ENCODE results near the gene LAMA5. TPM values are rescaled to one million over a fixed set of nuclear protein-coding genes. Genes with fewer than 3 reads are reported as not detected.

Gene LAMA5
- total RNA-seq, 2 experiments from 2014 or later = 0.40 to 0.63 TPM

DNA sequence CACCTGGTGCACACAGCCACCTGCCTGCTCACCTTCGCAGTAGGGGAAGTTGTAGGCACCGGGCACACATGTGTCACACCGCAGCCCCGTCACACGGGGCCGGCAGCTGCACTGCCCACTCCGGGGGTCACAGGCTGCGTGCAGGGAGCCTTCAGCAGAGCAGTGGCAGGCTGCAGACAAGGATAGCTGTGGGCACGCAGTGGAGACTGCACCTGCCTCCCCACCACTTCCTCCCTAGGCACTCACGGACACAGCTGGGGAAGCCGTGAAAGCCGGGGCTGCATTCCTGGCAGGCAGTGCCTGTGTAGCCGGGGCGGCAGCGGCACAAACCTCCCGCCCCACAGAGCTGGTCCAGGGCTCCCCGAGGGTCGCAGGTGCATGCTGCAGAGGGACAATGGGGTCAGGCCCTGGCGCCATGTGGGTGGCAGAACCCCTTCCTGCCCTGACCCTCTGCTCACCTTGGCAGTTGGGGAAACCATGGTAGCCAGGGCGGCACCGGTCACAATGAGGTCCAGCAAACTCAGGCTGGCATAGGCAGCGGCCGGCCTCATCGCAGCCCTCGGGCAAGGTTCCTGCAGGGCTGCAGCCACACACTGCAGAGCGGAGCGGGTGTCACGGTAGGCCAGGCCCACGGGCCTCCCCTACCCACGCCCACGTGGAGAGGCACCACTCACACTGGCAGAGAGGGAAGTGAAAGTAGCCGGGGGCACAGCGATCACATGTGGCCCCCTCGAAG is 29.4 kb downstream of the LAMA5 start:
- Mint-ChIP-seq H3K4me3 (no peak overlapping the region), H3K27me3 (ENCODE audit: low read depth) (peaks cover 3% of the 10 kb centered on the region), H3K27ac (no peak overlapping the region), H3K9me3 (ENCODE audit: insufficient read depth) (no peaks in the 10 kb centered on the region), H3K36me3 (ENCODE audit: low read depth) (no peaks in the 10 kb centered on the region), H3K4me1 (ENCODE audit: low read depth) (no peaks in the 10 kb centered on the region)
- ATAC-seq (no peak), DNase-seq (no peak)
- POLR2A ChIA-PET = no interaction called here
- CTCF ChIA-PET = no interaction called here

DNA sequence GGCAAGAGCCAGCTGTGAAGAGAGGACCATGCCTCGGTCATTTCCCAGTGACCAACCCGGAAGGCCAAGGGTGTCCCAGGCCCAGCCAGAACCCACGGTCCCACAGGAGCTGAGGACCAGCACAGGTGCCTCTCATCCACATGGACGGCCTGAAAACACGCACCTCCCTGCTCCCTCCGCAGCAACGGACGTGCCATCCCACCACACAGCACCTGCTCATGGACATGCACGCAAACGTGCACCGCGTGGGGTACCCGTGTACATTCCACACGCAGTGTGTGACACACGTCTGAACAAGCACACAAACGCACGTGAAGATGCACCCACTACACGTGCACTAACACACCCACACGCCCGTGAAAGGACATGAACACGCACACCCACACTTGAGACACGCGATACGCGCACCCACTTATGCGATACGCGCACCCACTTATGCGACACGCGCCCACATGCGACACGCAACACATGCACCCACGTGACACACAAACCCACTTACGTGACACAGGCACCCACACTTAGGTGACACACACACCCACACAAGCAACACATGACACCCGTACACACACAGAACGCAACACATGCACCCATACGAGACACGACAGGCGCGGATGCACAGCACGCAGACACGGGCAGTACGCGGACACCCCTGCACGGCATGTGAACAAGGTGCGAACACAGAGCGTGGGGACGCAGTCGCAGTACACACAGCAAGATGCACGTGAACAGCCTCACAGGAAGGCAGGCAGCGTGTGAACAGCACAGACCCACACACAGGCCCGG is 30.1 kb downstream of the LAMA5 start:
- no peaks in the 10 kb centered on the region for H3K9me3 Mint-ChIP-seq (ENCODE audit: insufficient read depth)
- ChIA-PET CTCF (no interaction called here), POLR2A (no interaction called here)
- H3K4me3 Mint-ChIP-seq = no peak overlapping the region
- no peaks in the 10 kb centered on the region for H3K36me3 Mint-ChIP-seq (ENCODE audit: low read depth)
- H3K27me3 Mint-ChIP-seq (ENCODE audit: low read depth) = peaks cover 3% of the 10 kb centered on the region
- H3K27ac Mint-ChIP-seq = no peak overlapping the region
- DNase-seq = no peak
- ATAC-seq = no peak
- no peaks in the 10 kb centered on the region for H3K4me1 Mint-ChIP-seq (ENCODE audit: low read depth)

DNA sequence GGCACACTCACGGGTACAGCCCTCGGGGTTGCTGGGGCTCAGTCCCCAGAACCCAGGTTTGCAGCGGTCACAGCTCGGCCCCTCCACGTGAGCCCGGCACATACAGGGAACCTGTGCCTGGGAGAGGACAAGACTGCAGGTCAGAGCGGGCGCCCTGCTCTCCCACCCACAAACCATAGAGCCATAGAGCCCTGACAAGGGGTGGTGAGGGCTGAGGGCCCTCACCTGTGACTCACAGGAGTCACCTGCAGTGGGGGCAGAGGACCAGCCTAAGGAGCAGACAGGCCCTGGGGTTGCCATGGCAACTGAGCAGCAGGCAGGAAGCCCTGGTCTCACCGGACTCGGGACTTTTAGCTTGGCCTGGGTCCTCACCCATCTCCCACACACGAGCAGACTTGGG is 30.8 kb downstream of the LAMA5 start:
- H3K36me3 Mint-ChIP-seq (ENCODE audit: low read depth) = no peaks in the 10 kb centered on the region
- H3K9me3 Mint-ChIP-seq (ENCODE audit: insufficient read depth) = no peaks in the 10 kb centered on the region
- ChIA-PET CTCF (no interaction called here), POLR2A (no interaction called here)
- ATAC-seq = no peak
- no peak overlapping the region for H3K27ac Mint-ChIP-seq
- H3K27me3 Mint-ChIP-seq (ENCODE audit: low read depth) = peaks cover 3% of the 10 kb centered on the region
- DNase-seq = no peak
- H3K4me1 Mint-ChIP-seq (ENCODE audit: low read depth) = no peaks in the 10 kb centered on the region
- H3K4me3 Mint-ChIP-seq = no peak overlapping the region

DNA sequence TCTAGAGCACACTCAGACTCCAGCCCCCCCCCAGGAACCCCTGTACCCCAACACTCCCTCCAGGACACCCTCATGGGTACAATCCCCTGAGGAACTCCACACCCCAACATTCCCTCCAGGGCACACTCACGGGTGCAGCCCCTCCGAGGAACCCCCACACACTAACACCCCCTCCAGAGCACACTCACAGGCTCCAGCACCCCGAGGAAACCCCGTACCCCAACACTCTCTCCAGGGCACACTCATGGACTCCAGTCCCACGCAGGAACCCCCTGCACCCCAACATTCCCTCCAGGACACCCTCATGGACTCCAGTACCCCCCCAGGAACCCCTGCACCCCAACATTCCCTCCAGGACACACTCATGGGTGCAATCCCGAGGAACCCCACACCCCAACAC is 31.6 kb downstream of the LAMA5 start:
- Mint-ChIP-seq H3K4me1 (ENCODE audit: low read depth) (no peaks in the 10 kb centered on the region), H3K27me3 (ENCODE audit: low read depth) (peaks cover 3% of the 10 kb centered on the region), H3K4me3 (no peak overlapping the region), H3K9me3 (ENCODE audit: insufficient read depth) (no peaks in the 10 kb centered on the region), H3K27ac (no peak overlapping the region), H3K36me3 (ENCODE audit: low read depth) (no peaks in the 10 kb centered on the region)
- POLR2A ChIA-PET = no interaction called here
- CTCF ChIA-PET = no interaction called here
- ATAC-seq = no peak
- no peak for DNase-seq

DNA sequence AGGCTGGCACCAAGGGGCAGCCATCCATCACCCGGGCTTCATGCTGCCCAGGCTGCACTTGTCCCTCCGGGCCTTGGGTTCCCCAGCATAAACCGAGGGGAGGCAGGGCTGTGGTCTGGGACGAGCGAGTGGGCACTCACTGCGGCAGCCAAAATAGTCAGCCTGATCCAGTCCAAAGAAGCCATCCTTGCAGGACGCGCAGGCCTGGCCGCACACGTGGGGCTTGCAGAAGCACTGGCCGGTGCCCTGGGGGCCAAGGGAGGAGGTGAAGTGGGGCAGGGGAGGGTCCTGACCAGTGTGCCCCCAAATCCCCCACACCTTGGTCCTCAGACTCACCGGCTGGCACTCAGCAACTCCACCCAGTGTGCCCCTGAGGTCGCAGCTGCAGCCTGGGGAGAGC is 32.2 kb downstream of the LAMA5 start:
- CTCF ChIA-PET = no interaction called here
- no peak overlapping the region for H3K4me3 Mint-ChIP-seq
- H3K9me3 Mint-ChIP-seq (ENCODE audit: insufficient read depth) = no peaks in the 10 kb centered on the region
- H3K27me3 Mint-ChIP-seq (ENCODE audit: low read depth) = peaks cover 3% of the 10 kb centered on the region
- no peak for ATAC-seq
- DNase-seq = no peak
- POLR2A ChIA-PET = no interaction called here
- H3K4me1 Mint-ChIP-seq (ENCODE audit: low read depth) = no peaks in the 10 kb centered on the region
- no peaks in the 10 kb centered on the region for H3K36me3 Mint-ChIP-seq (ENCODE audit: low read depth)
- H3K27ac Mint-ChIP-seq = no peak overlapping the region

DNA sequence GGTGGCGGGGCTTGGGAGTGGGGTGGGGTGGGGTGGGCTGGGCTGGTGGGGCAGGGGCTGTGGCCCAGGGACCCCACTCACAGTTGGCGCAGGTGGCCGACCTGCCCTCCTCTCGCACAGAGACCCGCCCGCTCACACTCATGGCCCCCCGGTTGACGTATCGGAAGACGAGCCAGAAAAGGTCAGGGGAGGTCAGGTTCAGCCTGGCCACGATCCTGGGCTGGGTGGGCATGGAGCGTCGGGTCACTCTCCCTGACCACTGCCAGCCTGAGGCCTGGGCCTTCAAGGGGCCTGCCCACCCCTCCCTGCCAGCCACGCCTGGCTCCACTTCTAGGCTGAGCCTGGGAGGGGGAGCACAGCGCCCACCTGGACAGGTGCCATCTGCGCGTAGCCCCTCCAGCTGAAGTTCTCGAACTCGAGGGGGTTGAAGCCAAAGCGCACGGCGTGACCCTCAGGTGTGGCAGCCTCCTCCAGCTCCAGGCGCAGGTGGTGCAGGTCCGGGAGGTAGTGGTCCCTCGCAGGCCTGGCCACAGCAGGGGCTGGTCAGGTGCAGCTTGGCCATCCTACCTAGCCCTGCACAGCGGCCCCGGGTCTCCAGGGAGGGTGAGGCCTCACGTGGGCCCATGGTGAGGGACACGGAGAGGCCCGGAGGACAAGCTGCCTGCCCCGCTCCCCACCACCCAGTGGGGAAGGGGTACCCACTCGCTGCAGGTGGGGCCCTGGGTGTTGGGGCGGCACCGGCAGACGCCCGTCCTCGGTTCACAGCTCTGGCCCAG is 33.1 kb downstream of the LAMA5 start:
- no peaks in the 10 kb centered on the region for H3K36me3 Mint-ChIP-seq (ENCODE audit: low read depth)
- ChIA-PET POLR2A (no interaction called here), CTCF (no interaction called here)
- H3K9me3 Mint-ChIP-seq (ENCODE audit: insufficient read depth) = no peaks in the 10 kb centered on the region
- H3K27ac Mint-ChIP-seq = no peak overlapping the region
- H3K27me3 Mint-ChIP-seq (ENCODE audit: low read depth) = peaks cover 3% of the 10 kb centered on the region
- H3K4me1 Mint-ChIP-seq (ENCODE audit: low read depth) = no peaks in the 10 kb centered on the region
- ATAC-seq (no peak), DNase-seq (no peak)
- no peak overlapping the region for H3K4me3 Mint-ChIP-seq

DNA sequence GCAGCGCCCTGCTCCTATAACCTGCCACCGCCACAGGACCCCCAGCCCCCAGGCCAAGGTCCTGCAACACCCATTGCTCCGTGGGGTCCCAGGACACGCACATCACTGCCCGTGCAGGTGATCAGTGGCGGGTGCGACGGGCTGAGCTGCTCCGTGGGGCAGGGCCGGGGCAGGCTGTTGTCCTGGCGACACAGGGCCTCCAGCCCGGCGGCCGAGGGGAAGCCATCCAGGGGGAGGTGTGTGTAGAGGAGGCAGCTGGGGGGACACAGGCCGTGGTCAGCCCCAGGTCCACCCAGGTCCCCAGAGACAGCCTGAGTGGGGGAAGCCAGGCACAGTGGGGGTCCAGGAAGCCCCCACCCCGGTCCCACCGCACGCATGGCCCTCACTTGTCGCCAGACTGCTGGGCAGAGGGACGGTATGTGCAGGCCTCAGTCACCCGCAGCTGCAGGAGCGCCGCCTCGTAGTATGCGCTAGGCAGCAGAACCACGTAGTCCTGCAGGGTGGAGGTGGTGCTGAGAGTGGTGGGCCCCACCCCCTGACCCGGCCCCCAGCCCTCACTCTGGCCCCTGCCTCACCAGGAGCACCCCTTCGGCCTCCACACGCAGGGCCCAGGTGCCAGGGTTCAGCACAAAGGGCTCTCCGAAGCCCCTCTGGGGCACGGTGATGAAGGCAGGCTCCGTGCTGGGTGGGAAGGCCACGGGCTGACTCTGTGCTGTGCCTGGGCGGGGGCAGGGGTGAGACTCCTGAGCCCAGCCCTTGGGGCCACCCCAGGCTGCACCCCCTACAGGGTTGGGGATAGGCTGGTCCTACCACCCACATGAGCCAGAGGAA is 33.9 kb downstream of the LAMA5 start:
- Mint-ChIP-seq H3K27me3 (ENCODE audit: low read depth) (peaks cover 3% of the 10 kb centered on the region), H3K4me1 (ENCODE audit: low read depth) (no peaks in the 10 kb centered on the region), H3K27ac (no peak overlapping the region), H3K36me3 (ENCODE audit: low read depth) (no peaks in the 10 kb centered on the region), H3K9me3 (ENCODE audit: insufficient read depth) (no peaks in the 10 kb centered on the region), H3K4me3 (no peak overlapping the region)
- ChIA-PET CTCF (no interaction called here), POLR2A (interaction anchor here (0.7 kb wide), 1 partner anchor 65 kb away, joined by 3 read pairs; no protein-coding TSS in a partner anchor)
- no peak for DNase-seq
- no peak for ATAC-seq

DNA sequence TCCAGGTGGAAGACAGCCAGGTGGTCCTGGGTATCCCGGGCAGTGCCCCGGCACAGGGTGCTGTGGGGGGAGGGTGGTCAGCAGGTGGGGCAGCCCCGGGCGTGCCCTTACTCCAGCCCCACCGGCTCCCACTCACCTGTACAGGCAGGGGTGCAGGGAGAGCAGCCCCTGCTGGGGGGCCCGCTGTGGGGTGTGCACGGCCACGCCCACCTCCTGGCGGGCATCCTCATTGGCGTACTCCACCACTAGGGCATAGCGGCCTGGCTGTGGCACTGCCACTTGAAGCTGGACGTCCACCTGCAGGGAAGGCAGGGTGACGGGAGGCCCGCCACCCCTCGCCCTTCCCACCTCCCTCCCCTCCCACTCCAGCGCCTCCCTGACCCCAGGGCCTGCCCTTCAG is 34.7 kb downstream of the LAMA5 start:
- no peak for ATAC-seq
- Mint-ChIP-seq H3K36me3 (ENCODE audit: low read depth) (no peaks in the 10 kb centered on the region), H3K27ac (no peak overlapping the region)

DNA sequence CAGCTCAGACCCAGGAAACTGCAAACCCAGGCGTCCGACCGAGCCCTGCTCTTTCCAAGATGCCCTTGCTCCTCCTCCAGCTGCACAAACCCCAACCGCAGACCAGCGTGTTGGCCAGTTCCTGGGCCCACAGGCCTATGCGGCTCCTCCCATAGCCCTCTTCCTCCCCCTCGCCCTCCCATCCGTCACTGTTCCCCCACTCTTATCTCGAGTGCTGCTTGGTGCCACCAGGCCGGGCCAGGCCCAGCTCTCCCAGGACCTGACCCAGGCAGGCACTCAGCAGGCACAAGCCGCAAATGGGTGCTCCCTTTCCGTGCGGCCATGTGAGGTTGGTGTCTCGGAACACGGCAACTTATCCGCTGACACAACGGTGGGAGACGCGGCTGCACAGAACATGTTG is 35.8 kb downstream of the LAMA5 start:
- DNase-seq (no peak), ATAC-seq (no peak)
- Mint-ChIP-seq H3K9me3 (ENCODE audit: insufficient read depth) (no peaks in the 10 kb centered on the region), H3K27ac (no peak overlapping the region), H3K4me1 (ENCODE audit: low read depth) (no peaks in the 10 kb centered on the region), H3K27me3 (ENCODE audit: low read depth) (no peaks in the 10 kb centered on the region), H3K36me3 (ENCODE audit: low read depth) (no peaks in the 10 kb centered on the region), H3K4me3 (no peak overlapping the region)
- POLR2A ChIA-PET = no interaction called here
- CTCF ChIA-PET = no interaction called here

More for the DNA sequence above, 34.7 kb downstream of the LAMA5 start:
- Mint-ChIP-seq H3K27me3 (ENCODE audit: low read depth) (peaks cover 3% of the 10 kb centered on the region), H3K9me3 (ENCODE audit: insufficient read depth) (no peaks in the 10 kb centered on the region), H3K4me3 (no peak overlapping the region), H3K4me1 (ENCODE audit: low read depth) (no peaks in the 10 kb centered on the region)
- ChIA-PET CTCF (no interaction called here), POLR2A (interaction anchor here (0.7 kb wide), 1 partner anchor 64 kb away, joined by 3 read pairs; no protein-coding TSS in a partner anchor)
- no peak for DNase-seq

DNA sequence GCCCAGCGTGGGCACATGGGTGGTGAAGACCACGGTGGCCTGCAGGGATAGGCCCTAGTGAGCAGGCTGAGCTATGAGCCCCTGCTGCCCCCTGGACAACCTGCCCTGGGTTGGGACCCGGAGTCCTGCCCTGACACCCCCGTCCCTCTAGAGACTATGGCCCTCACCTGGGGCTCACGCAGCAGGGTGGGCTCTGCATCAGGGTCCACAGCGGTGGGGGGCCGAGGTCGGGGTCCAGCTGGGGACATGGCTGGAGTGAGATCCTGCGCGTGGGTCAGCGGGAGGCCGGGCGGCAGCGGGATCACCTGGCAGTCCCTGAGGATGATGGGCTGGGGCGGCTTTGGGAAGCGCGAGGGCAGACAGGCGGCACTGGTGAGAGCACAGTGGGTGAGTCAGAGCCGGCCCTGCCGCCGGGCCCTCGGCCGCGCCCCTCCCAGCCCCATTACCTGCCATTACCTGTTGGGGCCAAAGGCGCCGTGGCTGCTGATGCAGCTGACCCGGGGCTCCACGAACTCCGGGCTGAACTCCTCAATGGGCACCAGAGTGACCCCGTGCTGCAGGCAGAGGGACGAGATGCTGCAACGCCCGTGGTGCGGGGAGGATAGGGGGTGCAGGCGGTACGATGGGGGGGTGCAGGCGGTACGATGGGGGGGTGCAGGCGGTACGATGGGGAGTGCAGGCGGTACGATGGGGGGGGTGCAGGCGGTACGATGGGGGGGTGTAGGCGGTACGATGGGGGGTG is 36.4 kb downstream of the LAMA5 start:
- Mint-ChIP-seq H3K4me3 (no peak overlapping the region), H3K9me3 (ENCODE audit: insufficient read depth) (no peaks in the 10 kb centered on the region), H3K4me1 (ENCODE audit: low read depth) (no peaks in the 10 kb centered on the region), H3K27ac (no peak overlapping the region), H3K27me3 (ENCODE audit: low read depth) (no peaks in the 10 kb centered on the region), H3K36me3 (ENCODE audit: low read depth) (no peaks in the 10 kb centered on the region)
- ChIA-PET POLR2A (interaction anchor here (0.6 kb wide), 1 partner anchor 9 kb away, joined by 3 read pairs; no protein-coding TSS in a partner anchor), CTCF (no interaction called here)
- ATAC-seq (no peak), DNase-seq (no peak)

All from activated CD8-positive, alpha-beta T cell treated with anti-CD3 and anti-CD28 coated beads, Interleukin-2, amount 10 ng/mL, durations not matched to agents 7 days and 5 days (primary cell).